Naive thymus-derived CD4-positive, alpha-beta T cell (primary cell): ENCODE results near the gene CYP24A1. TPM values are rescaled to one million over a fixed set of nuclear protein-coding genes. Genes with fewer than 3 reads are reported as not detected.

Experiments
- ATAC-seq: fragments of 150-1000 bp; cut with Tn5 transposase; 2 replicates; pipeline ENCODE4 v1.10.0; 2021; ENCODE audit warnings: mild to moderate bottlenecking, moderate library complexity
- CTCF ChIA-PET: fragments of 350-600 bp; sonication (Branson Sonifier 250); formaldehyde crosslinking; loops from one replicate; lab custom pipeline; 2021; ENCODE audit warnings: antibody characterized with exemption; lab: Charles Lee
- POLR2A ChIA-PET: fragments of 350-600 bp; sonication (Branson Sonifier 250); formaldehyde crosslinking; loops from one replicate; lab custom pipeline; 2021; ENCODE audit warnings: antibody characterized with exemption, inconsistent platforms; lab: Charles Lee
- DNase-seq, 9 donors: peaks; one replicate each; pipeline versions ENCODE4 v3.0.0 to v3.0.0-alpha.2; 2020 to 2022; ENCODE audit warnings: mixed read lengths in 1 of 9
- H3K27ac ChIP-seq: one replicate; pipeline ENCODE4 v1.7.0; 2013; ENCODE audit warnings: mild to moderate bottlenecking, low read depth, low read length, moderate library complexity
- H3K27me3 ChIP-seq, 2 donors: one replicate each; pipeline ENCODE4 v1.7.0; 2013; ENCODE audit warnings: low read length in 2 of 2, mild to moderate bottlenecking in 2 of 2, moderate library complexity in 2 of 2; ENCODE audit not compliant: control insufficient read depth in 2 of 2, insufficient read depth in 2 of 2
- H3K36me3 ChIP-seq, 3 experiments: 1 replicate in 2 of 3; 2 replicates in 1 of 3; pipeline ENCODE4 v1.7.0; 2013; ENCODE audit warnings: low read length in 3 of 3, mild to moderate bottlenecking in 3 of 3, moderate library complexity in 1 of 3; ENCODE audit not compliant: insufficient read depth in 3 of 3, control insufficient read depth in 2 of 3
- H3K4me1 ChIP-seq, 2 donors: one replicate each; pipeline ENCODE4 v1.7.0; 2013; ENCODE audit warnings: low read length in 2 of 2, mild to moderate bottlenecking in 2 of 2, moderate library complexity in 1 of 2; ENCODE audit not compliant: control insufficient read depth in 2 of 2, insufficient read depth in 2 of 2
- H3K4me3 ChIP-seq: 2 replicates; pipeline ENCODE4 v1.7.0; 2013; ENCODE audit warnings: mild to moderate bottlenecking, low read length
- H3K9me3 ChIP-seq, 3 experiments: 1 replicate in 2 of 3; 2 replicates in 1 of 3; pipeline ENCODE4 v1.7.0; 2013; ENCODE audit warnings: low read length in 3 of 3; ENCODE audit not compliant: control insufficient read depth in 2 of 3
- H3K27ac Mint-ChIP-seq, 9 donors: one replicate each; pipeline ENCODE4 v1.8.0; 2020 to 2022; ENCODE audit warnings: mixed read lengths in 9 of 9, mild to moderate bottlenecking in 8 of 9, moderate library complexity in 5 of 9, inconsistent platforms in 2 of 9
- H3K27me3 Mint-ChIP-seq, 5 donors: one replicate each; pipeline ENCODE4 v1.8.0; 2021 to 2022; ENCODE audit warnings: mixed read lengths in 5 of 5, mild to moderate bottlenecking in 1 of 5
- H3K36me3 Mint-ChIP-seq, 5 donors: one replicate each; pipeline ENCODE4 v1.8.0; 2020 to 2022; ENCODE audit warnings: mixed read lengths in 5 of 5, mild to moderate bottlenecking in 3 of 5, inconsistent platforms in 1 of 5
- H3K4me1 Mint-ChIP-seq, 7 donors: one replicate each; pipeline ENCODE4 v1.8.0; 2020 to 2022; ENCODE audit warnings: mixed read lengths in 7 of 7, mild to moderate bottlenecking in 3 of 7, inconsistent platforms in 1 of 7
- H3K4me3 Mint-ChIP-seq, 10 donors: one replicate each; pipeline ENCODE4 v1.8.0; 2020 to 2022; ENCODE audit warnings: mild to moderate bottlenecking in 10 of 10, mixed read lengths in 10 of 10, moderate library complexity in 6 of 10, inconsistent platforms in 2 of 10
- H3K9me3 Mint-ChIP-seq, 11 donors: one replicate each; pipeline ENCODE4 v1.8.0; 2020 to 2022; ENCODE audit warnings: mixed read lengths in 11 of 11, mild to moderate bottlenecking in 4 of 11, inconsistent platforms in 1 of 11, moderate library complexity in 1 of 11
- intact Hi-C, 2 donors: fragments of 100-400 bp; cut with micrococcal nuclease; formaldehyde crosslinking; loops; one replicate each; pipeline ENCODE4 v1.15.1; 2023
- polyA plus RNA-seq, 2 donors: library from polyadenylated mRNA; unstranded; fragments of 300-500 nt; fragmentation: Illumina TruSeq; gene quantifications; one replicate each; pipeline ENCODE4 v1.2.3, GENCODE V29; 2021
- total RNA-seq, 6 experiments: library from RNA in 5 of 6; stranded (reverse) in 5 of 6; gene quantifications; 1 replicate in 5 of 6; 2 replicates in 1 of 6; pipeline ENCODE4 v1.2.3 and lab custom pipeline; 2021 to 2026

Gene CYP24A1
- total and polyA plus RNA-seq, 7 experiments from 2014 or later = 0.78 TPM; not detected in 6

DNA sequence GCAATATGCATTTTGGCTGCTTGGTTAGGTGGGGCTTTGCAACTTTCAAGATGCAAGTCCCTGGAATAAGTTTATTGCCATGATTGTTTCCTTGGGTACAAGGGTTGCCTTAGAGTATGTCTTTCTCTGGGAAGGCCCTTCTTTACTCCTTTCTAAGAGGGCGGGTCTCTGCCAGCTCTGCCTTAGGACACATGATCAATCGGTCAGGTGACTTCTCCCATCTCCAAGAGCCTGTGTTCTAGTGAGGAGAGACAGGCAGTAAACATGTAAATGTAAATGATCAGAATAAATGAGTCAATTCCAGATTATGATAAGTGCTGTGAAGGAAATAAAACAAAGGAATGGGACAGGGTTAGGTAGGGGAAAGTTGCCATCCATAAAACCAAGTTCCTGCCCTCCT, 60.2 kb downstream of the CYP24A1 start:
- Mint-ChIP-seq H3K27ac (no peak overlapping the region), H3K4me3 (no peak overlapping the region), H3K9me3 (peaks cover 0 to 7% (median 0%) of the 10 kb centered on the region in 11 donors), H3K4me1 (peaks cover 0 to 4% (median 0%) of the 10 kb centered on the region in 7 donors), H3K36me3 (peaks cover 0 to 4% (median 0%) of the 10 kb centered on the region in 5 donors), H3K27me3 (peaks cover 14 to 17% (median 16%) of the 10 kb centered on the region in 5 donors)
- no peak for DNase-seq
- Histone ChIP-seq H3K4me1 (no peaks in the 10 kb centered on the region), H3K9me3 (no peaks in the 10 kb centered on the region), H3K27me3 (no peaks in the 10 kb centered on the region), H3K36me3 (no peaks in the 10 kb centered on the region), H3K4me3 (no peak overlapping the region), H3K27ac (no peak overlapping the region)
- ChIA-PET POLR2A (no interaction called here), CTCF (no interaction called here)
- no peak for ATAC-seq
- intact Hi-C loops = no loop called here

GRCh38 chr20:54112221-54112884, 61.4 kb downstream of the CYP24A1 start:
- Histone ChIP-seq H3K9me3 (no peaks in the 10 kb centered on the region), H3K4me1 (no peaks in the 10 kb centered on the region), H3K36me3 (no peaks in the 10 kb centered on the region), H3K4me3 (no peak overlapping the region), H3K27ac (no peak overlapping the region), H3K27me3 (no peaks in the 10 kb centered on the region)
- Mint-ChIP-seq H3K9me3 (peaks cover 0 to 7% (median 0%) of the 10 kb centered on the region in 11 donors), H3K27me3 (peaks cover 14 to 22% (median 17%) of the 10 kb centered on the region in 5 donors), H3K27ac (no peak overlapping the region), H3K36me3 (peaks cover 0 to 4% (median 0%) of the 10 kb centered on the region in 5 donors), H3K4me3 (no peak overlapping the region), H3K4me1 (peaks cover 0 to 4% (median 0%) of the 10 kb centered on the region in 7 donors)
- no peak for DNase-seq
- intact Hi-C loops = no loop called here
- no peak for ATAC-seq
- POLR2A ChIA-PET = no interaction called here
- CTCF ChIA-PET = interaction anchor here (0.6 kb wide), 1 partner anchor 1937 kb away, joined by 3 read pairs; no protein-coding TSS in a partner anchor

GRCh38 chr20:54111460-54111859, 62.3 kb downstream of the CYP24A1 start:
- no peaks in the 10 kb centered on the region for H3K9me3 ChIP-seq
- peaks cover 0 to 4% (median 0%) of the 10 kb centered on the region in 7 donors for H3K4me1 Mint-ChIP-seq
- H3K27ac Mint-ChIP-seq = no peak overlapping the region
- peaks cover 14 to 23% (median 20%) of the 10 kb centered on the region in 5 donors for H3K27me3 Mint-ChIP-seq
- H3K27ac ChIP-seq = no peak overlapping the region
- no peaks in the 10 kb centered on the region for H3K4me1 ChIP-seq
- H3K4me3 ChIP-seq = no peak overlapping the region
- DNase-seq (no peak), ATAC-seq (no peak)
- peaks cover 0 to 7% (median 0%) of the 10 kb centered on the region in 11 donors for H3K9me3 Mint-ChIP-seq
- ChIA-PET POLR2A (no interaction called here), CTCF (interaction anchor here (0.6 kb wide), 2 partner anchors 127 to 1936 kb away, joined by 3 read pairs; no protein-coding TSS in a partner anchor)
- H3K36me3 Mint-ChIP-seq = peaks cover 0 to 4% (median 0%) of the 10 kb centered on the region in 5 donors
- intact Hi-C loops = no loop called here
- H3K27me3 ChIP-seq = no peaks in the 10 kb centered on the region
- H3K36me3 ChIP-seq = no peaks in the 10 kb centered on the region
- H3K4me3 Mint-ChIP-seq = no peak overlapping the region

DNA sequence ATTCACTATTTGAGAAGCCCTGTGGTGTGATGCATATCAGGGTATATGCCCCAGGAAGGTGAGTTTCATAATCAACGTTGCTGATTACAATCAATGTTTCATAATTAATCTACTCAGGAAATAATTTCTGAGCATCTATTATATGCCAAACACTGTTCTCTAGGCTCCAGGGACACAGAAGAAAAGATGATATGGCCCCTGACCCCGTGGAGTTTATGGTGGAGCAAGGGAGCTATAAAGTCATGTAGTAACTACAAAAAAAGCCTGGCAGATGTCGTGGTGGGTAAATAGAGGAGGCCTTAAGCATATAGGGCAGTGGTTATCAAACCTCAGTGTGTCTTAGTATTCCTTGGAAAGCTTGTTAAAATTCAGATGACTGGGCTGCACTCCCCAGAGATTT, 63.3 kb downstream of the CYP24A1 start:
- Histone ChIP-seq H3K36me3 (no peaks in the 10 kb centered on the region), H3K27me3 (no peaks in the 10 kb centered on the region), H3K4me3 (no peak overlapping the region), H3K9me3 (no peaks in the 10 kb centered on the region), H3K27ac (no peak overlapping the region), H3K4me1 (no peaks in the 10 kb centered on the region)
- DNase-seq (no peak), ATAC-seq (no peak)
- no peak overlapping the region for H3K27ac Mint-ChIP-seq
- peaks cover 14 to 26% (median 20%) of the 10 kb centered on the region in 5 donors for H3K27me3 Mint-ChIP-seq
- no peak overlapping the region for H3K4me3 Mint-ChIP-seq
- H3K4me1 Mint-ChIP-seq = peaks cover 0 to 4% (median 0%) of the 10 kb centered on the region in 7 donors
- ChIA-PET POLR2A (no interaction called here), CTCF (no interaction called here)
- H3K36me3 Mint-ChIP-seq = peaks cover 0 to 4% (median 0%) of the 10 kb centered on the region in 5 donors
- intact Hi-C loops = no loop called here
- H3K9me3 Mint-ChIP-seq = peaks cover 0 to 7% (median 0%) of the 10 kb centered on the region in 11 donors

DNA sequence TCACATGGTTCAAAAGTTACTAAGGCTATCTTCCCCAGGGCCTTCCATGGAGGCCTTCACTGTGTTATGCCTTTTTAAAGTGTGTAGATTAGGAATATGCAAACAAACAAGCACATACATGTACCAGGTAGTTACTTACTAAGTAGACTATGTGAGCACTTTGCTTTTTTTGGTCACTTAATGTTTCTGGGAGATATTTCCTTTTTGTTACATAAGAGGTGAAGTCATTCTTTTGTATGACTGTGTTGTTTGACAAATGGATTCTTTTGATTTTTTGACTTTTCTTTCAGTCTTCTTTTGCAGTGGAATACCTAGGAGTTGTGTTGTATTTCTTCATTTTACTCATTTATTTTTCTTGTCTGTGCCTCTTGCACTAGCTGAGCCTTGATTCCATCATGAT, 63.7 kb downstream of the CYP24A1 start:
- peaks cover 14 to 30% (median 20%) of the 10 kb centered on the region in 5 donors for H3K27me3 Mint-ChIP-seq
- POLR2A ChIA-PET = interaction anchor here (0.7 kb wide), 1 partner anchor 30 kb away, joined by 5 read pairs; no protein-coding TSS in a partner anchor
- peaks cover 0 to 7% (median 0%) of the 10 kb centered on the region in 11 donors for H3K9me3 Mint-ChIP-seq

GRCh38 chr20:54108817-54109216, 65.0 kb downstream of the CYP24A1 start:
- peaks cover 0 to 4% (median 0%) of the 10 kb centered on the region in 5 donors for H3K36me3 Mint-ChIP-seq
- peaks cover 0 to 5% (median 0%) of the 10 kb centered on the region in 11 donors for H3K9me3 Mint-ChIP-seq
- ATAC-seq (no peak), DNase-seq (no peak)
- no peak overlapping the region for H3K27ac ChIP-seq
- no peaks in the 10 kb centered on the region for H3K4me1 ChIP-seq
- H3K4me3 Mint-ChIP-seq = no peak overlapping the region
- ChIA-PET CTCF (no interaction called here), POLR2A (no interaction called here)
- H3K27me3 ChIP-seq = no peaks in the 10 kb centered on the region
- H3K4me3 ChIP-seq = no peak overlapping the region
- H3K27me3 Mint-ChIP-seq = peaks cover 6 to 24% (median 14%) of the 10 kb centered on the region in 5 donors
- no peaks in the 10 kb centered on the region for H3K36me3 ChIP-seq
- H3K27ac Mint-ChIP-seq = no peak overlapping the region
- peaks cover 0 to 2% (median 0%) of the 10 kb centered on the region in 7 donors for H3K4me1 Mint-ChIP-seq
- intact Hi-C loops = no loop called here
- no peaks in the 10 kb centered on the region for H3K9me3 ChIP-seq

More for the DNA sequence above, 63.7 kb downstream of the CYP24A1 start:
- H3K27ac Mint-ChIP-seq = no peak overlapping the region
- Histone ChIP-seq H3K27ac (no peak overlapping the region), H3K27me3 (no peaks in the 10 kb centered on the region), H3K36me3 (no peaks in the 10 kb centered on the region), H3K4me1 (no peaks in the 10 kb centered on the region), H3K9me3 (no peaks in the 10 kb centered on the region), H3K4me3 (no peak overlapping the region)
- no peak for DNase-seq
- H3K36me3 Mint-ChIP-seq = peaks cover 0 to 4% (median 0%) of the 10 kb centered on the region in 5 donors
- ATAC-seq = no peak
- CTCF ChIA-PET = no interaction called here
- peaks cover 0 to 4% (median 0%) of the 10 kb centered on the region in 7 donors for H3K4me1 Mint-ChIP-seq
- H3K4me3 Mint-ChIP-seq = no peak overlapping the region
- intact Hi-C loops = no loop called here
